G401.6 (cell line): ENCODE results near the gene SACM1L.
"Not testable (repeated sequence)": the region's sequence is repeated elsewhere in the genome, so short reads cannot be mapped to it uniquely, and the experiment has no call there.

Source experiments
- FAIRE-seq: peaks from 2 replicates; lab custom pipeline; 2012; peaks lifted over from hg19 to GRCh38; lab: Jason Lieb, UNC

The SACM1L gene

DNA sequence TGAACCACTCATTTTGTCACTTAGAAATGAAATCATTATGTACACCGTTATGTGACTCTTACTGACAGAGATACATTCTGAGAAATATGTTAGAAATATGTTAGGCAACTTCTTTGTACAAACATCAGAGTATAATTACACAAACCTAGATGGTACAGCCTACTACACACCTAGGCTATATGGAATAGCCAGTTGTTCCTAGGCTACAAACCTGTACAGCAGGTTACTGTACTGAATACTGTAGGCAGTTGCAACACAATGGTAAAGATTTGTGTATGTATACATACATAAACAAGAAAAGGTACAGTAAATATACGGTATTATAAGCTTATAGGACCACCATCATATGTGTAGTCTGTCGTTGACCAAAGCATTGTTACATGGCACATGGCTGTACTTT is 3.7 kb downstream of the SACM1L start:
- no peak for FAIRE-seq

DNA sequence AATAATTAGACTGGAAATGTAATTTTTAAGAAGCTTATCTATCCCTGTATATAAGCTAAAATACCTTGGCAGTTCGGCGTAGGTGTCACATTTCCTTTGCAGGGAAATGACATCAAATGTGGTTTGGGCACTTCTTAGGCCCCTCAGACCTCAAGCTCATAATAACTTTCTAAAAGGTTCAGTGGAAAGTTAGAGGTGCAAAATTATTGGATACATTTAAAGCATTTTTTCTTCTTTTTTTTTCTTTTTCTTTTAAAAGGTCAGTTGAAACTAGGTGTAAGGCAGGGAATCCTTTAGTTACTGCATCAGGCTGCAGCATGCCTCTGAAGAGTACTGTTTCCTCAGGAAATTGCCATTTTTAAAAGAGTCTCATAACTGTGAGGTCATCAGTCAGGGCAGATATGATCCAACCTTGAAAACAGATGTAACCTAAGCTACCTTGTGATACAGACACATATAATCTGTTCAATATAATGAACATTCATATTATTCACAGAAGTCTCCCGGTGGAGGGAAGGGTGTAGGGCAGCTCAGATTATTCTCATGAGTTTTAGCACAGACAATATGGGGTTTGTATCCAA is 4.8 kb downstream of the SACM1L start:
- FAIRE-seq: no peak

DNA sequence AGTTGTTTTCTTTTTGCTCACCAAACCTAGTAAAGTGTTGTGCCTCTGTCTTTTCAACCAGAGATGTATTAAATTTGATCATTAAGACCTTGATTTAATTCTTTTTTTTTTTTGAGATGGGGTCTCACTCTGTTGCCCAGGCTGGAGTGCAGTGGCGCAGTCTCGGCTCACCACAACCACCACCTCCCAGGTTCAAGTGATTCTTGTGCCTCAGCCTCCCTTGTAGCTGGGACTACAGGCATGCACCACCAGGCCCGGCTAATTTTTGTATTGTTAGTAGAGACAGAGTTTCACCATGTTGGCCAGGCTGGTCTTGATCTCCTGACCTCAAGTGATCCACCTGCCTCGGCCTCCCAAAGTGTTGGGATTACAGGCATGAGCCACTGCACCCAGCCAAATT is 6.0 kb downstream of the SACM1L start:
- FAIRE-seq: not testable (repeated sequence)

DNA sequence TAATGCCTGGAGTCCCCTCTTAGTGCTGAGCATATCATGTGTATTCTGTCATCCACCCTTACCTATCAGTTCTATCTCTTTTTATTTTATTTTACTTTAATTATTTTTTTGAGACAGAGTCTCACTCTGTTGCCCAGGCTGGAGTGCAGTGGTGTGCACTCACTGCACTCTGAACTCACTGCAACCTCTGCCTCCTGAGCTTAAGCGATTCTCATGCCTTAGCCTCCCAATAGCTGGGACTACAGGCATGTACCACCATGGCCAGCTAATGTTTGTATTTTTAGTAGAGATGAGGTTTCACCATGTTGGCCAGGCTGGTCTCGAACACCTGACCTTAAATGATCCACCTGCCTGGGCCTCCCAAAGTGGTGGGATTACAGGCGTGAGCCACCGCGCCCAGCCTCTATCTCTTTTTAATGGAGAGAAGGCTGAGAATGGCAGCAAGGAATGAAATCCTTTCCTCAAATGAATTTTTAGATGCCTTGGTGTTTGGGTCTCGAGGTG is 11.4 kb downstream of the SACM1L start:
- no peak for FAIRE-seq

DNA sequence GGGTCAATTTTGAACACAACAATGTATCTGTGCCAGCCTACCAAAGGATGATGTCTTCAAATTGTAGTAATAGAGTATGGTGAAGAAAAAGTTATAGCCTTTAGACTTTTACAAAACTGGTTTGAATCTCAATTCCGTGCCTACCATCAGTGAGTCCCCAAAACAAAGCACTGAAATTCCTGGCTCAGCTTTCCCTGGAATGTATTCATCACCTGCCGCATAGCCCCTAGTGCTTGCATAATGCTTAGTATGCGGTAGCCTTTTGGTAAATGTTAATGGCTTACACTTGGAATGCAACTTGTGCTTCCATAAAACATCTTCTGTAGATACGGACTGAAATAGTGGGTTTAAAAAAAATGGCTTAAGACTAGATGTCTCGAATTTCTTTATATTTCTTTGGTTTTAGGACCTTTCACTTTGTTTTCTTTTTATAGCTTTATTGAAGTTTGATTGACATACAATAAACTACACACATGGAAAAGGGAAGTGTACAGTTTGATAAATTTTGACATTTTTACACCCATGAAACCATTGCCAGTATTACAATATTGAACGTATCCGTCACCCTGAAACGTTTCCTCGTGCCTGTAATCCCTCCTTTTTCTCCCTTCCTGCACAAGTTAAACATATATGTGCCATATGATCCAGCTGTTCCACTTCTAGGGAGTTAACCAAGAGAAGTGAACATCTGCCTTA is 12.1 kb downstream of the SACM1L start:
- FAIRE-seq: no peak

DNA sequence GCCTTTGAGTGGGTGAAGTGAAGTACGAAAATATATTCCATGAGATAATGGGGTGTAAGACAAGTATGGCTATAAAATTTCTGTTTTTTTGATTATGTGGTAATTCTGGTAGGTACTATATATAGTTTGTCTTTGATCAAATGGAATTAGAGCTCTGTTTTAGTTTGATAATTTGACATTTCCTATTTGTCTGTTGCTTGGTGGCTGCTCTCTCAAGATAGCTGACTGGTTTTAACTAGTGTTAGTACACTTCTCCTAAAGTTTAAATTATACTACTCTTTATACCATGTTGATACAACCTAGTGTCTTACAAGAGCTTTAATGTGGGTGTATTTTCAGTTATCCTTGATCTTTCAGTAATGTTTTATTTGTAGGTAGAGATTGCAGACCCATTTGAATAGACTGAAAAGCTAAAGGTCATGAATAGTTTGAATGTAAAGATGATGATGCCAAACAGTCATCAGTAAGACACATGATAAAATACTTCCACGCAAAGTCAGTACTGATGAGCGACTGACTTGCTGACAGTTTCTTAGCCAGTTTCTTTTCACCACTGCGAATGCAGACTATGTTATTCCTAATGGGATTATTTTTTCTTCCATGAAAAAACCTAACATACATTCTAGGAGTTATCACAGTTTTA is 15.2 kb downstream of the SACM1L start:
- FAIRE-seq: no peak

DNA sequence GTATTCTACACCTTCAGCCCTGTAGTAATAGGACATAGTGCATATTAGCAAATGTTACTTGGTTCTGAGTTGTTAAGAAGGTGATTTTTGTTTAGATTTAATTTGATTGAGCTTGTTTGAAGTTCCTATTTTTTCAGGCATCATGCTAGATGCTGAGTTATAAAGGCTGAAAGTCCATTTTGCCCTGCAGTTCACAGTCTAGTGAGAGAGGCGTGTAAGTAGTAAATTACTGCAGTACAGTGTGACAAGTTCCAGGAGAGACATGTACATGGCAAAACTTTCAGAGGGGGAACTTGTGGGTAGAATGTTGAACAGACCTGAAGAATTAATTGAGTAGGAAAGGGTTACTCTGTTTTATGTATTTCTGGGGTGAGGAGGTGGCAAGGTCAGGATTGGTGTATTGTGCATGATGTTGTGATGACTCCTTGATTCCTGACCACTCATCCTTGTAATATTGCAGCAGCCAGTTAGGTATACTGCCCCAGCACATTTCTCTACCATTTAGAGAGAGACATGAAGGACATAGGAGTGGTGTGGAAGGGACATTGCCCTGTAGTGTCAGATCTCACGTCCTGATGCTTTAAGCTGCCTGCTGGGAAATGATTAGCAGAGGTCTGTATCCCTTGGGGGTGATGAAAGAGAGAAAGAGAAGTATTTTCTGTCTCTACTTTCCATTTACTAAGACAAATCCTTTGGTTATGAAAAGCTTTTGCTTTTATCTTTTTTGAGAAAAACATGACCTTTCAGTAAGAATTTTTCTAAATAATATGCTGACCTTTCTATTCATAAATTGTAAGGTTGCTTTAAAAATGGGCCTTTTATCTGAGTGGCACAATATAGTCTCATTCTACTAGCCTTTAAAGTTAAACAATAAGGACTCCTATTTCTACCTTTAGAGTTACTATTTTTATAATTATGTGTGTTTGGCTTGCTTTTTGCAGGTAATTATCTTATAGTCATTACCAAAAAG is 16.9 kb downstream of the SACM1L start:
- no peak for FAIRE-seq

DNA sequence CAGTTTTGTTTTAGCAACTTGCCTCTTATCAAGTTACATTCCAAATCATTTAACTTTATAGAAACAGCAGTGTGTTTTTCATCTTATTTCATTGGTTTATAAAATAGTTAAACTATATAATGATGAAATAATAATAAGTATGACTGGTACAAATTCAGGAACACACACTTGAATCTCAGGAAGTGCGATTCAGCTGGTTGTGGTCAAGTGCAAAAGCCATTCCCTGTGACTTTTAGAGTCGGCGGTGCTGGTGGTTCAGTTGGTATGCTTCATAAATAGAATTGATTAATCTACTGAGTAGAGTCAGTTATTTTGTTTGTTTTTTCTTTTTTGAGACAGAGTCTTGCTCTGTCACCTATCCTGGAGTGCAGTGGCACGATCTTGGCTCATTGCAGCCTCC is 22.7 kb downstream of the SACM1L start:
- no peak for FAIRE-seq

DNA sequence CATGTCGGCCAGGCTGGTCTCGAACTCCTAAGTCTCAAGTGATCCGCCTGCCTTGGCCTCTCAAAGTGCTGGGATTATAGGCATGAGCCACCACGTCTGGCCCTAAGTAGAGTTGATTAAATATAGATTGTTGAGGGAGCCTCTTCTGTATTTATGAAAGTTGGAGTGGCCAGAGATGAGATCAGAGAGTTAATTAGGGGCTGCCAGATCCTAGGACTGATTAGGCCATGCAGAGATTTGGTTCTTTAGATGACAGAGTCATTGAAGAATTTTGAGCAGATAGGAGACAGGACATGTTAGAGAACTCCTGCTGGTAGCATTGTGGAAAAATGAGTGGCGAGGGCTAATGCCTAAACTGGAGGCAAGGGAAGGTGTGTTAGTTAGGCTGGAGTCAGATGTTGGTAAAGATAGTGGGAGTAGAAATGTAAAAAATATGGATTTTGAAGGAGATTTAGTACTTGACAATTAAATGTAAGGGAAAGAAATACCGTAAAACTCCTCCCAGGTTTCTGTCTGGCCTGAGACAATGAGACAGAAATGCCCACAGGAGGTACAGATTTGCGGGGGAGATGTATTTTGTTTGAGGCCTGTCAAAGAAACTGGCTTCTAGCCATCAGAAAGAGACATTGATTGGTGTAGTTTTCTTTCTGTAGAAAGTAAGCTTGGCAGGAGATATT is 23.4 kb downstream of the SACM1L start:
- FAIRE-seq: no peak

DNA sequence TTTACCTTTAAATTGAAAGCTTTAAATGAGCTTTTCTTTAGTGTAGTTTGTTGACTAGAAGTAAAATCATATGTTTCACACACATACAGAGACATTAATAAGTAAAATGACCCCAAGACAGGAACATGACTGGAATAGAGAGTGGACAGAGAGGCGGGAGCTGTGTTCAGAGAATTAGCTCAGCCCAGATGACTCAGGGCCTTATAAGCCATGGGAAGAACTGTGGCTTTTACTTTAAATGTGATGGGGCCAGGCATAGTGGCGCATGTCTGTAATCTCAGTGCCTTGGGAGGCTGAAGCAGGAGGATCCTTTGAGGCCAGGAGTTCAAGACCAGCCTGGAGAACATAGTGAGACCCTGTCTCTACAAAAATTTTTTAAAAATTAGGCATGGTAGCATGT is 26.7 kb downstream of the SACM1L start:
- no peak for FAIRE-seq

DNA sequence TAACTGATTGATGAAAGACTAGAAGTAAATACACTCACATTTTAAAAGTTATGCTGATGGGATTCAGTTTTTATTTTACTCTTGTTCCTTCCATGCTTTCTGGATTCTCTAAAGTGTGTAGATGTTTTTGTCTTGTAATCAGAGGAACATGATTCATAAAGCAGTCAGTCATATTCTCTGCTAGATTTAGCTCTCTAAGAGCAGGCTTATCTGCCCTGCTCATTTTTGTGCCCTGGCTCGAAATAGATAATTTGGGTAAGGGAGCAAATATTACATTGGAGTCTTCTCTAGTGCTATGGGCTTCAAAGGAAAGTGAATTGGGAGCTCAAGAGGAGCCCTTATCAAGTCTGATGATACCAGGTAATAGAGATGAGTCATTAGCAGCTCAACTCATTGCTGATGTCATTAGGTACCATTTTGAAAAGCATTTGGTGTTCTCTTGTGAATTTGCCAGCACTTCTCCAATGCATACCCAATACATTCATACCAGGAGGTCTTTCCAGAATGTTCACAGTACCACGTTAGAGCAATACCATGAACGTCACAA is 27.7 kb downstream of the SACM1L start:
- FAIRE-seq: no peak

DNA sequence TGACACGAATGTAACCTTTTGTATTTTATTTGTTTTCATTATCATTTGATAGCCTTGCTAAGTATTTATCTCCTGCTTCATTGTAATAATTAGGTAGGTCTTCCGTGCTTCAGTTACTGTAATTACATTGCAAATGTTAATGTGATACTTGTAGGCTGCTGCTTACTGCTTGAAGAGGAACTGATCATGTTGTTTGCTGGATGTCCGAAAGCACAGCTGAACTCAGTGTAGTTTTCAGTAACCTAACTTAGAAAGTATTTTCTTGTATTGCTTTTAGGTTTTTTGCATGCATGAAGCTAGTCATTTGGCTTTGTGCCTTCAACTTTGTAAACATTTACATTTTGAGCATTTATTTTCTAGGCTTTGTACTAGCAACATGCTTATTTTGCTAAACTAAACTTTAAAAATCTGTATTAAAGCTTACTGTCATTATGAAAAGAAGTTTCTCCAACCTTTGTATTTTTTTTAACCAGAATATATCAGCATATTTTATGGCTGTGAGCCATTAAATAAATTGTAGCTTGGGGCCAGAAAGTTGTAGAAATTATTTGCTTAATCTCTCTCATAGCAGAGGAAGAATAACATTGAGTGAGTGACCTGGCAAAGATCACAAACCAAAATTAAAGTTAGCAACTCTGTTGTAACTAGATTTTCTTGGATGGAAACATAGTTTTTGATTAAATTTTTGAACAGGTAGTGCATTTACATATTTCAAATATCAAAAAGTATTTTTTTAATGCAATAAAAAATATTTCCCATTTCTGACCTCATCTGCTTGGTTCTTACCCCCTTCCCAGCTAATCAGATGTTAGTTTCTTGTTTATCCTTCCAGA is 30.7 kb downstream of the SACM1L start:
- FAIRE-seq: peak; percentile 8

DNA sequence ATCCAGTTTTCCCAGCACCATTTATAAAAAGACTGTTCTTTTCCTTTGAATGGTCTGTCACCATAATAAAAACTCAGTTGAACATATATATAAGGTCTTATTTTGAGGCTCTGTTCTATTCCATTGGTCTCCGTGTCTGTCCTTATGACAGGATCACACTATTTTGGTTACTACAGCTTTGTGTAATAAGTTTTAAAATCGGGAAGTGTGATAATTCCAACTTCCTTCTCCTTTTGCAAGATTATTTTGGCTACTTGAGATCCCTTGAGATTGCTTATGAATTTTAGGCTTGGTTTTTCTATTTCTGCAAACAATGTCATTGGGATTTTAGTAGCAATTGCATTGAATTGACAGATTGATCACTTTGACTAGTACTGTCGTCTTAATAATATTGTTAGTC is 35.7 kb downstream of the SACM1L start:
- FAIRE-seq: no peak

DNA sequence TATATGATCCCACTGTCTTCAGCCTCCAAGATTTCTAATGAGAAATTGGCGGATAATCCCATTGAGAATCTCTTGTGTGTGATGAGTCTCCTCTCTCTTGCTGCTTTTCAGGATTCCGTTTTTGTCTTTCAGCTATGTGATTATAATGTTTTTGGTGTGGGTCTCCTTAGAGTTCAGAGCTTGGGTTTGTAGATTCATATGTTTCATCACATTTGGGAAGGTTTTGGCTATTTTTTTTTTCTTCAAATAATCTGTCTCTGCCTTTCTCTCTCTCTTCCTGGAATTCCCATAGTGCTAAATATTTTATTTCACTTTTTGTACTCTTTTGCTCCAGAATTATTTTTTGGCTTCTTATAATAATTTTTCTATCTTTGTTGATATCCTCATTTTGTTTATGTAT is 40.4 kb downstream of the SACM1L start:
- FAIRE-seq: peak; percentile 30

DNA sequence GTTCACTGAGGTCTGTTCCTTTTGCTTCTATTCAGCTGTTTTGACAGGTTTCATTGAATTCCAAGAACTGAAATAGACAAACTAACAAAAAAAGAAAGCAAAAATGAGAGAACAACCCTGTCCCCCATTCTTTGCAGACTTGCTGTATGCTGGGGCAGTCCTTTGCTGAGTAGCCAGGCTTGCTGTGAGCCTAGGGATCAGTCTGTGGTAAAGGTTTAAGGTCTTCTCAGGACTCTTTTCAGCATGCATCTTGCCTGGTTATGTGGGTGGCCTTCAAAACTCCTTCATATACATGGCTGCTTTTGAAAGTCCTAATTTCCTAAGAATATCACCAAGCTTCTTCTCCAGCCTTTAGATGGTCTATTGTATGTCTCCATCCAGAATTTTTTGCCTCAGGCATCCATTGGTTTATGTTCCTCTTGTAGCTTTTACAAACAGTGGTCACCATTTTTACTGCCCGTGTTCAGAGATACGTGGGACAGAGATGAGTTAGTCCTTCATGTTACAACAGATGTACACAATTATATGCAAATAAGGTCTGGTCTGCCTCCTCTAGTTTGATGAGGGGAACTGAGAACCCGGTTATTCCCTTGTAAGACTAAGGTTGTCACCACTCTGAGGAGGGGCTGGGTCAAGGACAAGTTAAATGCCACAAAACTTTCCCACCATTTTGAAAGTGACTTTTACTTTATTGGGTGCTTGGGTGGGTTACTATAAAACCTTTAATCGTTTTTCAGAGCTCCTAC is 41.4 kb downstream of the SACM1L start:
- no peak for FAIRE-seq

DNA sequence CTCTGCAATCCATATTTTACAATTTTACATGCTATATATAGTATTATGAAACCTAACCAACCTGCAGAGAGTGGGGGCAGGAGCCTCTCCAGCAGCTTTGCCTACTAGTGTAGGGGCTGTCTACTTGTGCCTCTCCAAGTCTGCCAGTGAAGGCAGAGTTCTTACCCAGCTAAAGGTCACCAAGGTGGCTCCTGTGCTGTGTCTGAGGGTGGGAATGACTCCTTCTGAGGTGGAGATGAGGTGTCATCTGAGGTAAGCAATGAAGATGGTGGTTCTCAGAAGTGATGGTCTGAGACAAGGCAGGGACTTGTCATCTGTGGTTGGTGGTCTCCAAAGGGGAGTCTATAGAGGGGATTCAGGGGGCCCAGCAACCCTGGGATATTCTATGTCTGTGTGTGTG is 47.5 kb downstream of the SACM1L start:
- no peak for FAIRE-seq

DNA sequence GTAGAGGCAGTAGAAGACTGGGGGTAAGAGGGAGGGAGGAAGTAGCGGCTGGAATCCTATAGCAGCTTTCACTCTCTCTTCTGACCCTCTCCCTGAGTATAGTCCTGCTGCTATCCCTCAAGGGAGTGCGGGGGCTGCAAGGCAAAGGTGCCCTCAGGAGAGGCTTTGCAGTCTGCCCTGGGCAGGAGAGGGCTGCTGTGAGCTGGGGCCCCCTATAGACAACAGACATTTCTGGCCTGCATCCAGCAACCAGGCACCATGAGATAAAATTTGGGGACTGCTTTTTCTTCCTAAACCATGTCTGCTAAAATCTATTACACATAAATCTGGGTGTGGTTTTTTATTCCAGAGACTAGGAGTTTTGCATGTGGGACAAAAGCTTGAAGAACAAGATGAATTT is 48.0 kb downstream of the SACM1L start:
- no peak for FAIRE-seq

DNA sequence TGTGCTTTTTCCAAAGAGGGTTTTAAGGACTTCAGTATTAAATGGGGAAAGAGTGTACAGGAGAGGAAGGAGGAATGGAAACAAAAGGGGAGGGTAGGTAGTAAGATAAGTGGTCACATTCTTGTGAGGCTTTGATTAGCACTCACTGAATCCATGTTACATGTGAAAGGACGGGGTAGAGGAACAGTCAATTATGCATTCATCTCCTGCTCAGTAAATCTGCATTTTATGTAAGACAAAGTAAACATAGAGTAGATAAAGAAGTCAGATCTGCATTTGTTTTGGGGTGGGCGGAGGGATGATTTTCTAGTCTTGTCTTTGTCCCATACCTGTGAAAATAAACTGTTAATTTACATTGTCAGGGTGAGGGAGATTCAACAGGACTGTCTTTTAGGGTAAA is 50.8 kb downstream of the SACM1L start:
- no peak for FAIRE-seq

DNA sequence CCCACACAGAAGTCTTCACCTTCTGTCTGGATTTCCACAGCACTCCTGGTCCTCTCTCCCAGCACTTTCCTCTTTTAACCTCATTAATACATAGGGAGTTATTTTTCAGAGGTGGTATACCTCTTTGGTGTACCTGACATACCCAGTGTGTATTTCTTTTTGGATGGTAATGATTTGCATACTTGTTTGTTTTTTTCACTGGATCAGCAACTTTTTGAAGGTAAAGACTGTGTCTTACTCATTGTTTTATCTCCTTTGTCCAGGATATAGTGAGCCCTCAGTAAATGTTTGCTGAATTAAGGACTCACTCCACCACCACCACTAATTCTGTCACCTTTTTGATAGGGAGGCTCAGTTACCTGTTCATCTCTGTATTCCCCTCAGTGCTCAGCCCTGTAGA is 52.1 kb downstream of the SACM1L start:
- FAIRE-seq: no peak
